Measurements from ENCODE around the gene PTPRCAP. TPM values are rescaled to one million over a fixed set of nuclear protein-coding genes. Genes with fewer than 3 reads are reported as not detected.

Gene PTPRCAP
- total RNA-seq, 6 experiments from 2014 or later = 0.35 to 0.50 (median 0.40) TPM; not detected in 3

DNA sequence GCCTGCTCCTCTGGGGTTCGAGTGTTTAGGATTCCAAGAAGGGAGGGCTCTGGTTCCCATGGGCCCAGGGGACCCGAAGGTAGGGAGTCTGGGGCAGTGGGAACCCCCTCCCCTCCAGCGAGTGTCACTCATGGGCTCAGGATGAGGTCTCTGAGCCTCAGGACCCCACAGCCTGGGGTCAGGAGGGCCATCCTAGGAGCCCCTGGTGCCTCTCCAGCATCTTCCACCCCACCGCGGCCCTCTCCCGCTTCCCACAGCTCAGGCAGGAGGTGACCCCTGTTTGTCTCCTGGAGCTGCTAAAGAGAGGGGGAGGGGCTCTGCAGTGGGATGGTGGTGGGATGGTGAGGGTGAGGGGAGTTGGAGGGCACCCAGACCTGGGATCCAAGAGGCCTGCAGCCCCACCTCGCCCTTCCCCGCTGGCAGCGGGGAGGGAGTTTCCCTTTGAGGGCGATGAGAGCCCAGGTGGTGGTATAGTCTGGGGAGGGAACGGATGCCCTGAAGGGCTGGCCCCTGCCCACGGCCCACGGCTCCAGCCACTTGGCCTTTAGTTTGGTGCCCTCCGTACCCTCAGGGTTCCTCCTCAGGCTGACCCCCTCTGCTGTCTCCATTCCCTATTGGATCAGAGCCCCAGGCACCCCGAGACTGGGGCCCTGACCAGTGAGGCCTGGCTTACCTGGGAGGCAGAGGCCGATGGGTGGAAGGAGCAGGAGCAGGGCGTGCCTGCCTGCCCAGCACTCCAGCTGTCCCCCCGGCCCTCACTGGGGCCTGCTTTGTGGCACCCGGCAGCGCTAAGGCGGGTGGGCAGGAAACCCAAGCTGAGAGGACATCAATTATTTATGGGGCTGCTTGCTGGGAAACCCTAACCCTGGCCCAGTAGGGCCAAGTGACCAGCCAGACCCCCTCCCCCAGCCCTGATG, 16.6 kb upstream of the PTPRCAP start:
- Mint-ChIP-seq H3K4me3 (no peak overlapping the region), H3K27me3 (ENCODE audit: insufficient read depth) (peaks cover 13% of the 10 kb centered on the region), H3K36me3 (ENCODE audit: low read depth) (no peaks in the 10 kb centered on the region), H3K9me3 (no peaks in the 10 kb centered on the region), H3K4me1 (ENCODE audit: low read depth) (no peaks in the 10 kb centered on the region), H3K27ac (no peak overlapping the region)
- DNase-seq = no peak
- TF ChIP-seq CTCF (IDR thresholded peaks at IDR 0.05) = no peak

- Mint-ChIP-seq H3K36me3 (ENCODE audit: low read depth) (no peaks in the 10 kb centered on the region), H3K27ac (no peak within 1 kb of the TSS), H3K4me3 (no peak within 1 kb of the TSS), H3K9me3 (no peaks in the 10 kb centered on the region), H3K27me3 (ENCODE audit: insufficient read depth) (peaks cover 18% of the 10 kb centered on the region), H3K4me1 (ENCODE audit: low read depth) (no peaks in the 10 kb centered on the region)
- TF ChIP-seq CTCF (IDR thresholded peaks at IDR 0.05) = no peak
- DNase-seq = no peak
Observed at GRCh38 chr11:67452141-67452952, 14.9 kb upstream of the PTPRCAP start, which contains the start of gene GPR152. TSS of gene GPR152 (minus strand) at chr11:67452729. CDS start at chr11:67452724, 5 bp downstream.

DNA sequence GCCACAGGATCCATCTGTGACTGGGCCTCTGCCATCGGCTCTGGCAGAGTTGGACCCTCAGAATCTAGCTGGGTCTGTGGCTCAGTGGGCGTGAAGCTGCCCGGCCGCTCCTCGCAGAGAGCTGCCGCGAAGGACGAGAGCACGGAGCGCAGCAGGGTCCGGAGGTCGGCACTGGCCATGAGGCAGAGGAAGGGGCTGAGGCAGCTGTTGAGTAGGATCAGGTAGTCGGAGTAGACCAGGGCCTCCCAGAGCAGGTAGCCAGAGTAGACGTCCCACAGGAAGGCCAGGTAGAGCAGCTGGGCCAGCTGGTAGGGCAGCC, 14.1 kb upstream of the PTPRCAP start:
- Mint-ChIP-seq H3K27me3 (ENCODE audit: insufficient read depth) (peaks cover 18% of the 10 kb centered on the region), H3K27ac (no peak overlapping the region), H3K4me1 (ENCODE audit: low read depth) (no peaks in the 10 kb centered on the region), H3K9me3 (no peaks in the 10 kb centered on the region), H3K4me3 (no peak overlapping the region), H3K36me3 (ENCODE audit: low read depth) (no peaks in the 10 kb centered on the region)
- no peak for DNase-seq
- no peak for TF ChIP-seq CTCF (IDR thresholded peaks at IDR 0.05)

DNA sequence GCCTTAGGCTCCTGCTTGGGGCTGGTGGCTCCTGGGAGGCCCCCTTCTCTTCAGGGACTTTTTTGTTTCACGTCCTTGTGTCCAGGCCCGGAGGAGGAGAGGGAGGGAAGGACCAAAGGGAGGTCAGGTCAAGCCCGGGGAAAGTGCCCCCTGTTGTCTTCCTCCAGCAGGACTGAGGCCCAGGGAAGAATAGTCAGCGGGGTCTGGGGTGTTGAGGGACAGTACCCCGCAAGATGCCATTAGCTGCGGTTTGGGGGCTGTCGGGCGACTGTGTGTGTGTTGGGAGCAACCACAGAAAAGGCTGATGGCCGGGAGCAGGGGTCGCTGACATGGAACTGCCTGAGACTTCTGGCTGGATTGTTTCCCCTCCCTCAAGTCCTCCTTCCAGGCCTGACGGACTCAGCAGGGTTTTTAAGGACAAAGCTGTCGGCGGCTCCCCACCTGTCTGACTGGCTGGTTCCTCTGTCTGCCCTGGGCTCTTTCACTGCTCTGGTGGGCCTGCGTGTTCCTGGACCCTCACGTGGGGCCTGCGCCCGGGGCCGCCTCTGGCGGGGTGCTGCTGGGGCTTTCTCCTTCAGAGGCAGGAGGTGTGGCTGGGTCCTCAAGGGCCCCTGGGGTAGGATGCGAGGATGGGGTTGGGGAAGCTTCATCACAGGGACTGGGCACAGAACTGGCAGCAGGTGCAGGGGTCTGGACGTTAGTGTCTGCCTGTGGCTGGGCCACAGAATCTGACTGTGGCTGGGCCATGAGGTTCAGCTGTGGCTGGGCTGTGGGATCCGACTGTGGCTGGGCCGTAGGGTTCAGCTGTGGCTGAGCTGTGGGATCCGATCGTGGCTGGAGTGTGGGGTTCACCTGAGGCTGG, 13.5 kb upstream of the PTPRCAP start:
- no peaks in the 10 kb centered on the region for H3K36me3 Mint-ChIP-seq (ENCODE audit: low read depth)
- no peak overlapping the region for H3K27ac Mint-ChIP-seq
- peaks cover 18% of the 10 kb centered on the region for H3K27me3 Mint-ChIP-seq (ENCODE audit: insufficient read depth)
- no peak for DNase-seq
- no peaks in the 10 kb centered on the region for H3K9me3 Mint-ChIP-seq
- H3K4me3 Mint-ChIP-seq = no peak overlapping the region
- no peak for TF ChIP-seq CTCF (IDR thresholded peaks at IDR 0.05)
- no peaks in the 10 kb centered on the region for H3K4me1 Mint-ChIP-seq (ENCODE audit: low read depth)
